ENCODE data around the gene PPP4R1. TPM values are rescaled to one million over a fixed set of nuclear protein-coding genes. Genes with fewer than 3 reads are reported as not detected.

PPP4R1 gene
- total RNA-seq, 6 donors from 2014 or later: 125 to 239 (median 189) TPM

DNA sequence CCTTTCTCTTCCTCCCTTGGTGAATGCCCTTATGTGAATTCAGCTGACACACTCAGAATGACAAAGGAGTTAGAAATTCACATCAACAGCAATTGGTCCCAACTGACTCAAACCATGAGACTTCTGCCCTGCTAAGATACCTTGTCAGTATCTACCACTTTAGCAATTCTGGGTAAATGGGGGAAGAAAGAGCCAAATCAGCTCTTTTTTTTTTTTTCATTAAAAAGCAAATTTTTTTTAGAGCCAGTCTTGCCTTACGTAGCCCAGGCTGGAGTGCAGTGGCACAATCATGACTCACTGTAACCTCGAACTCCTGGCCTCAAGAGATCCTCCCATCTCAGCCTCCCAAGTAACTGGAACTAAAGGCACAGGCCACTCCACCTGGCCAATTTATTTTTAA, 1.7 kb upstream of the PPP4R1 start:
- H3K27ac ChIP-seq: peak overlapping the region in 3 of 4 donors; percentile 96 to 99 (median 98)
- peaks cover 0 to 10% (median 4%) of the 10 kb centered on the region in 4 donors for H3K36me3 ChIP-seq
- no peak for TF ChIP-seq EP300 (IDR thresholded peaks at IDR 0.05)
- TF ChIP-seq, protein P1, sequence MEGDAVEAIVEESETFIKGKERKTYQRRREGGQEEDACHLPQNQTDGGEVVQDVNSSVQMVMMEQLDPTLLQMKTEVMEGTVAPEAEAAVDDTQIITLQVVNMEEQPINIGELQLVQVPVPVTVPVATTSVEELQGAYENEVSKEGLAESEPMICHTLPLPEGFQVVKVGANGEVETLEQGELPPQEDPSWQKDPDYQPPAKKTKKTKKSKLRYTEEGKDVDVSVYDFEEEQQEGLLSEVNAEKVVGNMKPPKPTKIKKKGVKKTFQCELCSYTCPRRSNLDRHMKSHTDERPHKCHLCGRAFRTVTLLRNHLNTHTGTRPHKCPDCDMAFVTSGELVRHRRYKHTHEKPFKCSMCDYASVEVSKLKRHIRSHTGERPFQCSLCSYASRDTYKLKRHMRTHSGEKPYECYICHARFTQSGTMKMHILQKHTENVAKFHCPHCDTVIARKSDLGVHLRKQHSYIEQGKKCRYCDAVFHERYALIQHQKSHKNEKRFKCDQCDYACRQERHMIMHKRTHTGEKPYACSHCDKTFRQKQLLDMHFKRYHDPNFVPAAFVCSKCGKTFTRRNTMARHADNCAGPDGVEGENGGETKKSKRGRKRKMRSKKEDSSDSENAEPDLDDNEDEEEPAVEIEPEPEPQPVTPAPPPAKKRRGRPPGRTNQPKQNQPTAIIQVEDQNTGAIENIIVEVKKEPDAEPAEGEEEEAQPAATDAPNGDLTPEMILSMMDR (IDR thresholded peaks at IDR 0.05): no peak
- TF ChIP-seq POLR2AphosphoS5 (IDR thresholded peaks at IDR 0.05): no peak
- TF ChIP-seq POLR2A (IDR thresholded peaks at IDR 0.05): no peak
- ATAC-seq (ENCODE audit: low FRiP score in 2 of 2) (no peak), DNase-seq (no peak)
- H3K9me3 ChIP-seq: no peaks in the 10 kb centered on the region
- no peak overlapping the region for H3K4me3 ChIP-seq
- H3K27me3 ChIP-seq: no peaks in the 10 kb centered on the region
- H3K4me1 ChIP-seq: peaks cover 30 to 42% (median 33%) of the 10 kb centered on the region in 4 donors
- 88 to 92% methylated on average over 2 of the region's 2 CpGs for WGBS, 2 donors

DNA sequence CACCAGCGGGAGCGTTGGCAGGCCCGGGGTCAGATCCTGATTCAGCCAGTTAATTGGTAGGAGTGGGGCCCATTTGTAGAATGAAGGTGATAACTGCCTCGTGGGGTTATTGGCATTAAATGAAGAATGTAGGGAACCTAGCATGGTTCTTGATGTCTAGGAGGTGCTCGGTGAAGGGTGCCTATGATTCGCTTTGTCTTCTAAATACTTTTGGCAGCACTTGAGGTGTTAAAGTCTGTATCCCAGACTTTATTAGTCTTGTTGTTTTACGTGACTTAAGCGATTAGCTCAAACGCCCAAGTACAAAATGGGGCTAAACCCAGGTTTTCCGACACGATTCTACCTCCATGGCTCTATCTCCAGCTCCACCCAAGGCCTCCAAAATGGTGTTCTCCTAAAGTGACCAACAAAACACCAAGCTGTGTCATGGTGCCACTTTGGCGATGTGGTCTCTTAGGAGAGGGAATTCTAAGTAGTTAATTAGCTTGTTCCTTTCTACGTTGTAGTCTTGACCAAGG, 980 bp upstream of the PPP4R1 start:
- WGBS, 2 donors: 43 to 51% methylated on average over 13 of the region's 13 CpGs
- Histone ChIP-seq H3K27ac (peak overlapping the region; percentile 96 to 99 (median 98)), H3K4me1 (peaks cover 34 to 44% (median 35%) of the 10 kb centered on the region in 4 donors), H3K27me3 (no peaks in the 10 kb centered on the region), H3K9me3 (no peaks in the 10 kb centered on the region), H3K36me3 (peaks cover 0 to 14% (median 5%) of the 10 kb centered on the region in 4 donors), H3K4me3 (peak overlapping the region; percentile 61 to 87 (median 64))
- TF ChIP-seq POLR2AphosphoS5 (IDR thresholded peaks at IDR 0.05) (no peak), EP300 (IDR thresholded peaks at IDR 0.05) (no peak), POLR2A (IDR thresholded peaks at IDR 0.05) (no peak)
- TF ChIP-seq, protein P1 (IDR thresholded peaks at IDR 0.05): no peak
- ATAC-seq (ENCODE audit: low FRiP score in 2 of 2): no peak
- no peak for DNase-seq

DNA sequence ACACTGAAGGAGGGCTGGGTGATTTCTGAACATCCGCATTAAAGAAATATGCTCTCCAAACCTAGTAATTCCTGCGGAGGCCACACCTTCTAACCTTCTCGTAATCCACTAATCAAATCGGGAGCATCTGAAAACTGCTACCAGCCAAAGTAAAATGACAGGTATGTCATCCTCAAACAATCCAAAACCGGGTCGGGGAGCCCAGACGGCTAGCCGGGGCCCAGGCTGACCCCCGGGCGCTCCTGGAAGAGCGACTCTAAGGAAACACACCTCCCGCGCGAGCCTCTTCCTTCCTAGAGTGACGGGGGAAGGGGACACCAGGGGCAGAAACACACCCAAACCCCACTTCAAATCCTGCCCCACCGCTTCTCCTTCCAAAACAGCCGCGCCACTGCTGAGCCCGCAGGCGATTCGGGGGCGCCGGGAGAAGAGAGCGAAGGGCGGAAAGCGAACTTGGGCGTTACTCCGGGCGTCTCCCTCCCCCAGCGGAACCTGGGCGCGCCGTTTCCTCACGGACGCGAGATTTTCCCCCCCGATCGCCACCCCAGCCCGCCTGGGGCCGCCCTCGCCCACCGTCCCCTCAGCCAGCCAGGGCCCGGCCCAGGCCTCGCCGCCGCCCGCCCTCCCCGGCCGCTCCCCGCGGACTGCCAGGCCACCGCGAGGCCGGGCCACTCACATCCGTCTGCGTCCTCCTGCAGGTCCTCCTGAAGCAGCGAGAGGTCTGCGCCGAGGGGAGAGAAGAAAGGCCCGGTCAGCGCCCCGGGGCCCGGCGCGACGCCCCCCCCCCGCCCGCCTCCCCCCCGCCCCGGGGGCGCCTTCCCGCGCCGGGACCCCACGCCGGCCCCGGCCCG, 584 bp downstream of the PPP4R1 start:
- peak in 2 of 4 donors; percentile 52 to 56 for TF ChIP-seq POLR2A (IDR thresholded peaks at IDR 0.05)
- peak; percentile 8 to 53 for TF ChIP-seq POLR2AphosphoS5 (IDR thresholded peaks at IDR 0.05)
- TF ChIP-seq, protein P1 (IDR thresholded peaks at IDR 0.05): peak in 1 of 6 experiments; percentile 21
- no peak for TF ChIP-seq EP300 (IDR thresholded peaks at IDR 0.05)
- 0 to 2% methylated on average over 24 to 38 of the region's 78 CpGs for WGBS, 2 donors
- DNase-seq (peak; percentile 60 to 94), ATAC-seq (ENCODE audit: low FRiP score in 2 of 2) (peak; percentile 72 to 80)
- Histone ChIP-seq H3K27ac (peak overlapping the region; percentile 96 to 99 (median 98)), H3K4me3 (peak overlapping the region; percentile 61 to 87 (median 72)), H3K9me3 (no peaks in the 10 kb centered on the region), H3K4me1 (peaks cover 33 to 38% (median 36%) of the 10 kb centered on the region in 4 donors), H3K36me3 (peaks cover 0 to 14% (median 5%) of the 10 kb centered on the region in 4 donors), H3K27me3 (no peaks in the 10 kb centered on the region)

DNA sequence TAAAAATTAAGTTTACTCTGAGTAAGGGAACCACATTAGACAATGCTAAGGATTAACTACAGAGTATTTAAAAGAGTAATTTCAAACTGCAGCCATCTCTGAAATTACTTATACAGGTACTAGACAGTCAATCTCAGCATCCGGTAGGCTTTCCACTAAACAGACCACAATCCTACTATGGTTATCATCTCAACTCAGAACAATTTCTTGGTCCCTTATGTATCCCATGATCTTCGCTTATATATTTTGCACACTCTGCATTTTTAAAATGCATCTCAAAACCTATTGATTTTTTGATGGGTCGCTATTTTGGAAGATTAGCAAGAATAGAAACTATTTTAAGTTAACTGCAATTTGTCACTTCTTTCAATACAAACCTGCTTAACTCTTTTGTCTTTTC, 1.4 kb downstream of the PPP4R1 start:
- ATAC-seq (ENCODE audit: low FRiP score in 2 of 2): no peak
- no peak for DNase-seq
- TF ChIP-seq, protein P1 (IDR thresholded peaks at IDR 0.05): no peak
- no peak for TF ChIP-seq POLR2A (IDR thresholded peaks at IDR 0.05)
- no peak for TF ChIP-seq EP300 (IDR thresholded peaks at IDR 0.05)
- no peak for TF ChIP-seq POLR2AphosphoS5 (IDR thresholded peaks at IDR 0.05)
- WGBS, 2 donors: 37% methylated on average over 3 of the region's 3 CpGs
- H3K36me3 ChIP-seq: peaks cover 0 to 14% (median 5%) of the 10 kb centered on the region in 4 donors
- peak overlapping the region; percentile 96 to 99 (median 98) for H3K27ac ChIP-seq
- no peaks in the 10 kb centered on the region for H3K9me3 ChIP-seq
- H3K4me3 ChIP-seq: peak overlapping the region; percentile 61 to 87 (median 72)
- peaks cover 33 to 44% (median 39%) of the 10 kb centered on the region in 4 donors for H3K4me1 ChIP-seq
- no peaks in the 10 kb centered on the region for H3K27me3 ChIP-seq

Data from upper lobe of left lung (tissue), 6 donors.